HG02981 (cell line): ENCODE results near the gene EMID1.
"Not testable (repeated sequence)": the region's sequence is repeated elsewhere in the genome, so short reads cannot be mapped to it uniquely, and the experiment has no call there.

Experiments used
- ATAC-seq: cut with Tn5 transposase; IDR thresholded peaks from one replicate; pipeline ENCODE4 v1.9.1; 2021; ENCODE audit warnings: mild to moderate bottlenecking, moderate library complexity; ENCODE audit not compliant: unreplicated experiment

EMID1 gene

DNA sequence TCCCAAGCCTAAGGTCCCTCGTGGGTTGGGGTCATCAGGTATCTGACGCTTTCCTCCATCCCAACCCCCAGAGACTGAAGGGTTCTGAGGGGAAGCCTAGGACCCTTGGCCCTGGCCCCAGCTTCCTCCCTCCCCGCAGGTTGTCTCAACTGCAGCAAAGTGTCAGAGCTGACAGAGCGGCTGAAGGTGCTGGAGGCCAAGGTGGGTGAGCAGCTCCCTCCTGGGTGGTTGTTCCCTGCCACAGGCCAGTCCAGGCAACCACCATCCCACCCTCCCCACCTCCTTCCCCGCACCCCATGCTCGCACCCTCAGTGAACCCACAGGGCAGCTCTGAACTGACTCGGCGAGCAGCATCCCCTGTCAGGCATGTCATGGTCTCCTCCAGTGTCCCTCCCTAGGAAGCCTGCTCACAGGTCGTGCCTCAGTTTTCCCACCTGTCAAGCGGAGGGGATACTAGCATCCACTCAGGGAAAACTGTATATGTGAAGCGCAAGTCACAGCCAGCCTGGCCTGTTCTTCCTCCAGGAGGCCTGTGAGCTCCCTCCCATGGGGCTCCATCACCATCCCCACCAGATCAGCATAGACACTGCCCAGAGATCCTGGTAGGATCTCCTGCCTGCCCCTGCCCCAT lies 20.8 kb downstream of the EMID1 start:
- ATAC-seq: no peak

DNA sequence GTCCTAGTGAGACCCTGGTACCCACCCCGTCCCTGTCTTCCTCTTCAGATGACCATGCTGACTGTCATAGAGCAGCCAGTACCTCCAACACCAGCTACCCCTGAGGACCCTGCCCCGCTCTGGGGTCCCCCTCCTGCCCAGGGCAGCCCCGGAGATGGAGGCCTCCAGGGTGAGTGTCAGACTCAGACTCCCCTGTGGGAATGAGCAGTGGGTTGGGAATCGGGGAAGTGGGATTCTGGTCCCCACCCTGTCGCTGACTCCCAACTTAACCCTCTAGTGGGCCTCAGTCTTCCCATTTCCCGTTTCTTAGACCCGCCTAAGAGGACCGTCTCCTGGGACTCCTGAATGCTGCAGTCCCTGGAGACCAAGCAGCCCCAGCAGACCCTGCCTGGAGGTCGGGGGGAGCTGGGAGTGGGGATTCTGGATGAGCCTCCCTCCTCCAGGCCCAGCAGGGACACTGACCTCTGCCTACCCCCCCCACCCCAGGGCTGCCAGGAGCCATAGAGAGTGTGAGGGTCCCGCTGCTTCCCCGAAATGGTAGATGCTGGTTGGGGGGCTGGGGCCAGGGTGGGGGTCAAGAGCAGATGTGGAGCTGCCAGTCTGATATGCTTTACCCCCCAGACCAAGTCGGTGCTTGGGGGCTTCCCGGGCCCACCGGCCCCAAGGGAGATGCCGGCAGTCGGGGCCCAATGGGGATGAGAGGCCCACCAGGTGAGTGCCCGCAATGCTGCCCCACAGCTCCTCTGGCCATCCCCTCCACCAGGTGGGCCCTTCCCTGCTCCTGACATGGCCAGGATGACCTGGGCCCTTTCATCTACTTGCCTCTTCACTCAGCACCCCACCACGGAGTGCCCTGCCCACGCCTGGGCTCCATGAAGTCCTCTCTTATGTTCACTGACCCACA lies 25.5 kb downstream of the EMID1 start:
- ATAC-seq: no peak

DNA sequence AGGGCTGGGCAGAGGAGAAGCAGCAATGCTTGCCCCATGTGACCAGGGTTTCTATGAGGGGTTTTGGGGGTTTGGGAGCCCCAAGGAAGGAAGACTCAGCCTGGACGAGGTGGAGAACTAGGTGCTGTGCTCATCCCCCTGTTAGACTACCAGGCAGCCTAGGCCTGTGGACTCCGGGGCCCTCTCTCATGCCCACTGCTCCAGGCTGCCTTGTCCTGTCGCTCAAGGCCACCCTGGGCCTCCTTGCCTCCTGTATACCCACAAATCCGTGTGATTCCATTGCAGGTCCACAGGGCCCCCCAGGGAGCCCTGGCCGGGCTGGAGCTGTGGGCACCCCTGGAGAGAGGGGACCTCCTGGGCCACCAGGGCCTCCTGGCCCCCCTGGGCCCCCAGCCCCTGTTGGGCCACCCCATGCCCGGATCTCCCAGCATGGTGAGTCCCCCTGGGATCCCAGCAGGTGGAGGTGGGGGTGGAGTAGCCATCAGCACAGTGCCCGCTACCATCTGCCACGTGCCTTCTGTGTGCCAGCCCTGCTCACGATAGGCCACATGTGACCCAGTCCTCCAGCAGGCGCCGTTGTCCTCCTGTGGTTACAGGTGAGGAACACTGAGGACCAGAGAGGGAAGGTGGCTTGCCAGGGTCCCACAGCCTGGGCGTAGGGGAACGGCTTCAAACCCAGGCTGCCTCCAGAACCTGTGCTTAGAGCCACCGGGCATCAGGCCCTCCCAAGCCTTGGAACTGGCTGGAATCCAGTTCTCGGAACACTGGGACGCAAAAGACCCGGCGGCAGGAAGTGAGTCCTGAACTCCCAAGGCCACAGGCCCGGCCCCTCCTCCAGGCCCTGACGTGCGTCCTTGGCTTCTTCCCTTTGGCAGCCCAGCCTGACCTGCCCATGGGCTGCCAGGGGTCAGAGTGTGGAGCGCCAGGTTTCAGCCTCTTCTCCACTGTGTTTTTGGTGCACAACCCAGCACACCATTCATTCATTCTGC lies 26.6 kb downstream of the EMID1 start:
- ATAC-seq: no peak

DNA sequence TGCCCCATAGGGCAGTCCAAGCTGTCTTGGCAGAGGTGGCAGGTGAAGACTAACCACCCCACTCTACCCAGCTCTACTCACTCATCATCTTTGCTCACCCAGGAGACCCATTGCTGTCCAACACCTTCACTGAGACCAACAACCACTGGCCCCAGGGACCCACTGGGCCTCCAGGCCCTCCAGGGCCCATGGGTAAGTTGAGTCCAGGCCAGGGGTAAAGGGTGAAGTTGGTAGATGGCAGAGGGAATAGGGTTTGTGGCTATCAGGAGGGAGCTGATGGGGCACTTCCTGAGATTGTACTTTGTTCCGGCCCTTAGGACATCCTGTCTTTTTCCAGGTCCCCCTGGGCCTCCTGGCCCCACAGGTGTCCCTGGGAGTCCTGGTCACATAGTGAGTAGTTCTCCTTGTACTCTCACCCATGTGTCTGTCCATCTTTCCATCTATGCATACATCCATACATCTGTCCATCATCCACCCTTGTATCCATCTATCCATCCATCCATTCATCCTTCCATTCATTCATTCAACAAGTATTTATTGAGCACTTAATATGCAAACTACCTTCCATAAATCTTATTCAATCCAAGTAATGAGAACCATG lies 27.7 kb downstream of the EMID1 start:
- ATAC-seq: no peak

DNA sequence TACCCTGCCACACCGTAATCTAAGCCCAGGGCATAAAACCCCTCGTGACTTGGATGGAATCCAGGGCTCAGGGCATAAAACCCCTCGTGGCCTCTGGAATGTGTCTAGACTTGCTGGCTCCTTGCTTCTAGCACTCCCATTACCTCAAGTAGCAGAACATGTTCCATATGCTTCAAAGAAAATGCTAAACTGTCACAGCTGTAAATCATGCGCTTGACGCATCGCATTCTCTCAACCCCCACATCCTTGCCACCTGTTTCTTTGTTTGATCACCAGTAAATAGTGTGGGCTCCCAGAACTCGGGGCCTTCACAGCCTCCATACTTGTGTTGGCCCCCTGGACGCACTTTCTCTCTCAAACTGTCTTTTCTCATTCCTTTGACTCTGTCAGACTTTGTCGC lies 34.8 kb downstream of the EMID1 start:
- ATAC-seq: not testable (repeated sequence)

DNA sequence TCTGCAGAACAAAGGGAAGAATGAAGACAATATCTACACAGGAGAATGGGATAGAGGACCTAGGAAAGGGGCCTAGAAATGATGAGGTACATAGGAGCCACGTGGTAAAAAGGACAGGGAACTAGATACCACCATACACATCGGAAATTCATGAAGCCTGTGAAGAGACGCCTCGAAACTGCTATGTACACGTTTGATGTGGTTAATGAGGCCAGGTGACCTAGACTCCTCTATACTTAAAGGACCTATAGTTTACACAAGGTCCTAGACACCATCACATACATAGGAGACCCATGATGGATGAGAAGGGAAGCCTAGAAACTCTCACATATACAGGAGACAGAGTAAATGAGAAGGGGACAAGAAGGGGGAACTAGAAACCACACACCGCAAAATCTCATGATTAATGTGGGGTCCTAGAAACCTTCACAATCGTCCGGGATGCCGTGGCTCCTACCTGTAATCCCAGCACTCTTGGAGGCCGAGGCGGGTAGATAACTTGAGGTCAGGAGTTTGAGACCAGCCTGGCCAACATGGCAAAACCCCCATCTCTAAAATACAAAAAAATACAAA lies 38.3 kb downstream of the EMID1 start:
- no peak for ATAC-seq

DNA sequence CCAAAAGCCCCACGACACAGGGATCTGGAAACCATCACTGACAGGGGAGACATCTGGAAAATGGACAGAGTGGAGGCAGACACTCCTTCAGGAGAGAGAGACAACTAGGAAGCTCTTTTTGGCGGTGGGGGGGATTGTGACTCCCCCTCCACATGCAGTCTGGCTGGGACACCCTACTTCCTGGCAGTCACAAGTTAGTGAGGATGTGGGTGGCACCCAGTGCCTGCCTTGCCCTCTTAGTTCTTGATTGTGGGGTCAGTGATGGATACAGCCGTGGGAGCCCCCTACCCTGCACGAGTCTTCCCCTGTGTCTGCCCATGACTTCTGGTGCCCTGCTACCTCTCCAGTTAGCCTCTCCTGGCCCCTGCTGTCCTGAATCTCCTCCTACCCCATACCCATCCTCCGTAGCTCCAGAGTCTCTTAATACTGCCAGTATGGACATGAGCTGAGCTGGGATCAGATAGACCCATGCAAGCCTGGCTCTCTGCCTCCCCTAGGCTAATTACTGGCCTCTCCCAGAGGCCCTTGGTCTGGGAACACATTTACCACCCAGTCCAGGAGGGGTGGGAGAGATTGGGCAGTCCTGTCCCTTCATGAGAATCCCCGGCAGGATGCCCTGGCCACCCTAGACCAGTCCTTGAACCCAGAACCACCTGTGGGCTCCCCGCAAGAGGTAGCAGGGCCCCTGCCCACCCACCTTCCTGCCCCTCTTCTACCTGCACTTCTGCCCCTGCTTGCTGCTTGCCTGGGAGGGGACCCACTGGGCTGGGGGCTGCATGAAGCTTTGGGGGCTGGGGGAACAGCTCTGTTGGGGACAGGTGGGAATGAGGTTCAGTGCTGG lies 39.3 kb downstream of the EMID1 start:
- no peak for ATAC-seq

DNA sequence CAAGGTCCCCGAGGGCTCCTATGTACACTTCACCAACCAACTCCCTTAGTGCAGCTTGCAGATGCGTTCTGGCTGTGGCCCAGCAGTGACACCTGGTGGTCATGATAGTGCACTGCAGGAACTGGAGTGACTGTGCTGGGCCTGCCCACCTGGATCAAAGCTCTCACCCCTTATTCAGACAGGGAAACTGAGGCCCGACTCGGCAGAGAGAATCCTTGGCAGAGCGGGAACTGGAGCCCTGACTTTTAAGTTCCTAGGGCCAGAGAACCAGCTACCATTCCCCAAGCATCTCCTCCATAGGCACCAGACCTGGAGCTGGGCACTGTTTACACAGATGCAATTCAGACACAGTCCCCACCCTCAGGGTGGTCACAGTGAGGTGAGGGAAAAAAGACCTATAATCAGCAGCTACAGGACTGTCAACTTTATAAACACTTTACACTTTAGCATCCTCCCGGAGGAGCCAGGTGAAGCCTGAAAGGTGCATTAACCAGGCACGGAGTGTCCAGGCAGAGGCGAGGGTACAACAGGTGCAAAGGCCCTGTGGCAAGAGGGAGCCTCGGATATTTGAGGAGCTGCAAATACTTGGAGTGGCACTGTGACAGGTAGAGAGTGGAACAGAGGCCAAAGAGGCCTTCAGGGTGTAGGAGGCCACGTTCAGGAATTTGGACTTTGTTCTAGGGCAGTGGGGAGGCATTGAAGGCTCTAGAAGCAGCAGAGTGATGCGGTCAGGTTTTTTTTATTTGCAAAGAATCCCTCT lies 40.1 kb downstream of the EMID1 start:
- no peak for ATAC-seq

DNA sequence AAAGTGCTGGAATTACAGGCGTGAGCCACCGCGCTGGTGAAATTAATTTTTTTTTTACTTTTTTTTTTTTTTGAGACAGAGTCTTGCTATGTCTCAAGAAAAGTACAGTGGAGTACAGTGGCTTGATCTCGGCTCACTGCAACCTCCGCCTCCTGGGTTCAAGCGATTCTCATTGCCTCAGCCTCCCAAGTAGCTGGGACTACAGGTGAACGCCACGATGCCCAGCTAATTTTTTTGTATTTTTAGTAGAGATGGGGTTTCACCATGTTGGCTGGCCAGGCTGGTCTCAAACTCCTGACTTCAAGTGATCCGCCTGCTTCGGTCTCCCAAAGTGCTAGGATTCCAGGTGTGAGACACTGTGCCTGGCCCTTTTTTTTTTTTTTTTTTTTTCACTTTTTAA lies 42.2 kb downstream of the EMID1 start:
- not testable (repeated sequence) for ATAC-seq

DNA sequence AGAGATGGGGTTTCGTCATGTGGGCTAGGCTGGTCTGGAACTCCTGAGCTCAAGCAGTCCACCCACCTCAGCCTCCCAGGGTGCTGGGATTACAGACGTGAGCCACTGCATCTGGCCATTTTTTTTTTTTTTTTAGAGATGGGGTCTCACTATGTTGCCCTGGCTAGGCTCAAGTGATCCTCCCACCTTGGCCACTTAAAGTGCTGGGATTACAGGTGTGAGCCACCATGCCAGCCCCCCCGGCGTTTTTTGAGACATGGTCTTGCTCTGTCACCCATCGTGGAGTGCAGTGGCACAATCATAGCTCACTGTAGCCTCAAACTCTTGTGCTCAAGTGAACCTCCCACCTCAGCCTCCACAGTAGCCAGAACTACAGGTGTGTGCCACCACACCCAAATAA lies 45.6 kb downstream of the EMID1 start:
- no peak for ATAC-seq

DNA sequence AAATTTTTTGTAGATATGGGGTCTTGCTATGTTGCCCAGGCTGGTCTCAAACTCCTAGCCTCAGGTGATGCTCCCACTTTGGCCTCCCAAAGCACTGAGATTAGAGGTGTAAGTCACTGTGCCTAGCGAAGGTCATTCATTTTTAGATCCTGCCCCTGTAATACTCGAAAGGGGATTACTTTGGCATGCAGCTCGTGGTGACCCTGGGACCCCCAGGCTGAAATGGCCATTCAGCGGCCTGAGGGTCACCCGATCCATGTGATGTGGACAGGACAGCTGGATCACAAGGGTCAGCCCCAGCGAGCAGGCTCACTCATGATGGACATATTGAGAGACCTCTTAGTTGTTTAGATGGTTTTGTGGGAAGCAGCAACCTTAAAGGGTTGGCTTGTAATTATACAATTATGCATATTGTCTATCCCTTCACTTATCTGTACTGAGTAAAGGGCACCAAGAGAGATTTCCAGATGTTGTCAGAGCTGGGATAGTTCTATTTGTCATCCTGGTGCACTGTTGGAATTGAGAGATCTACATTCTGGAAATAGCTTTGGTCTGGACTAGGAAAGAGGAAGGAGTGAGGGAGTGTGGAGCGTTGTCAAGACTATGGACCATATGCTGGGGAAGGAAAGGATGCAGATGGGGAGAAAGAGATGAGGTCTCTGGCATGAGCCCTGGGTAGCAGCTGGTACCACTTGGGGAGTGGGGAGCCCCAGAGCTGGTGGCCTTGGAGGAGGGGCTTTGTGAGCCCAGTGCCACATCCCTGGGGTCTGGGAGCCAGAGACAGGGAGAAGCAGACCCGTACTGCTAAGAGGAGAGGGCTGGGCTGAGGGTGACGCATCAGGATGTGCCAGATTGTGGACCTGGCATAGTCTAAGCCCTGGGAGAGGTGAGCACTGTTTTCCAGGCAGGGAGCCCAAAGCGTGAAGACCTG lies 46.5 kb downstream of the EMID1 start:
- no peak for ATAC-seq

DNA sequence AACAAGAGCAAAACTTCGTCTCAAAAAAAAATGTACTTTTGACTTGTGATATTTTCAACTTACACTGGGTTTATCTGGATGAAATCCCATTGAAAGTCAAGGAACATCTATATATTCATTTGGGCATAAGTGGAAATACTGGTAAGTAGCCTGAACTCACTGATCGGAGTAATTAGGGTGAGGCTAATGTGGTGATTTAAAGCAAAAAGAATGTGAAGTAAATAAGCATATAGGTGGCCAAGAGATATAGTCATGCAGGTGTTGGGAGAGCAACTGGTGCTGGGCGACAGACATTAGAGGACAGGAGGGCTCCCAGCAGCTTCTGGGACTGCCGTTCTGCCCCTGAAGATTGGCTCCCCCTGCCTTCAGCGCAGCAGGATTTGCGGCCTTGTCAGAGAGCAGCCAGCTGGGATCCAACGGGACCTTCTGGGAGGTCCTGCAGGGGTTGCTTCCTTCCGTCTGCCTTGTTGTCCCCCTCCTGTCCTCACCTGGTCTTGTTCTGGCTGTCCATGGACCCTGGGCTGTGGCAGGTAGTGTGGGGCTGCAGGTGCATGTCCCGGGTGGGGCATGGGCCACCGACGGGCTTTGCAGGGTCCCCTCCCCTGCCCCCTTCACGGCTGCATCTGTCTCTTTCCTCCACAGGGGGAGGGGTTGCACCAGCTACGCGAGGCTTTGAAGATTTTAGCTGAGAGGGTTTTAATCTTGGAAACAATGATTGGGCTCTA lies 48.0 kb downstream of the EMID1 start:
- no peak for ATAC-seq

DNA sequence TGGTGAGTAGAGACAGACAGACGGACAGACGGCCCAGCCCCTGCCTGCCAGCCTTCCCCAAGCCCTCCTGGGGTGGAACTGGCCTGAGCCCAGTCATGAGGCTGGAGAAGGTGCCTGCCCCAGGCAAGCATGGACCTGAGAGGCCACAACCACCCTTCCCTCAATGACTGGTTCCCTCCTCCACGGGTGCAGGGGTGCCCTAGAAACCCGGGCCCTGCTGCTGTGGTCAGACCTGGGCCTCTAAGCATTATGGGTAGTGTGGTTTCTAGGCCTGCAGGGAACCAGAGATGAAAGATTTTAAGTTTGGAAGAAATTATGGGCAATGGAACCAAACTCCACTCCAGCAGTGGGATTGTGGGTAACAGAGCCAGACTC lies 48.6 kb downstream of the EMID1 start:
- no peak for ATAC-seq

DNA sequence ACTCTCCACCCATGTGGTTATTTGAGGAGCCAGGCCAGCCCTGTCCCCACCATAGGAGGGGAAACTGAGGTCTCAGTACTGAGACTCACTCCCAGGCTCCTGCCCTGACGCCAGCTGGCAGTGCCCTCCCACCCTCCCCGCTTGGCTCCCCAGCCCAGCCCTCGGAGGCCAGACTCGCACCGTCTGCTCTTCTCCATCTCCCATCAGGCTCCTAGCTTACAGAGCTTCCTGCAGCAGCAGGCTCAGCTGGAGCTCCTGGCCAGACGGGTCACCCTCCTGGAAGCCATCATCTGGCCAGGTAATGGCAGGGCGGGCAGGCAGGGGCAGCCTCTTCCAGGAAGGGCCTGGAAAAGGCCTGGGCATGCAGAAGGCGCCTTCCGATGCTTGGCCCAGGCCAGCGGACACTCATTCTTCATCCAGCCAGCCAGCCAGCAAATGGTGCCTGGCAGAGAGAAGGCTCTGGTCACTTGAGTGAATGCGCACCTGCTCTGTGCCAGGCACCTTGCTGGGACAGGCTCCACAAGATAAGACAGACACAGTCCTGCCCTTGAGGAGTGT lies 49.4 kb downstream of the EMID1 start:
- no peak for ATAC-seq

DNA sequence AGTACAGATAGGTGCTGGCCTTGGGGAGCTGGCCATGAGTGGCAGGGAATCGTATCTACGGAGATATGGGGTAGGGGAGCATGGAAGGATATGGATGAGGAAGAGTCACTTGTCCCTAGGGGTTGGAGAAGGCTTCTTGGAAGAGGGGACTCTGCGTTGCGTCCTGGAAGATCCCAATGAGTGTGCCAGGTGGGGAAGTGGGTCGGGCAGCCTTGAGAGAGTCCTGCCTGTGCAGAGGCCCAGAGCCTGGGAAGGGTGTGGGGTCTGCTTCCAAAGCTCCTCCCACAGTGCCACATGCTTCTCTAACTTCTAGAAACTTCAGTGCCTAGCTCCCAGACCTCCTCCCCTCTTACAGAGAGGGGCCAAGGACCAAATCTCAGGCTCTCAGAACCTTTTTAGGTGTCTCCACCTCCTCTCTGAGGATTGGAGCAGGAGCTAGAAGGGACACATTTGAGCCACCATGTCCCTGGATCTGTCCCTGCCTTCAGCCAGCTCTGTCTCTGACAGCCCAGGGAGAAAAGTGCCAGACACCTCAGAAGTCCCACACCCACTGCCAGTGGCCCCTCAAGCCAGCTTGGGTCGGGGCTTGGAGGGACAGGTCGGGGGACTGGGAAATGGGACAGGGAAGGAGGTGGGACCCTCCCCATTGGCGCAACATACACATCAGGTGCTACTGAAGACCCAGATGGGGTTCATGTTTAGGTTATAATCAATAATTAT lies 51.1 kb downstream of the EMID1 start:
- no peak for ATAC-seq

DNA sequence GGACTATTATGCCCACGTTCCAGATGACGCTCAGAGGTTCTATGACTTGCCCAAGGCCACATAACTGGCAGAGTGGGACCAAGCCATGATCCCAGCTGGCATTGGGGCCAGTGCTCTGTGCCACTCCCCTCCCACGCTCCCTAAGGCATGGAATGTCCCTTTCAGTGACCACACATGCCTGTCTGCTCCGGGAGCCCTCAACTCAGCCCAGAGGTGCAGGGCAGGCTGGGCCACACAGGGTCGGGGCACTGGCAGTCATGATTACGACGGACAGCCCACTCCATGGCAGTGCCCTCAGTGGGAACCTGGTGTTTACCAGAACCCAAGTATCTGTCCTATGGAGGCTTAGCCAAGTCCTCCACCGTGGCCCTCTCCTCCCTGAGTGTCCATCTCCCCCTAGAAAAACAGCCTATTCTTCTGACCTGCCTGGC lies 52.1 kb downstream of the EMID1 start:
- ATAC-seq: no peak
